Activated CD4-positive, CD25-positive, alpha-beta regulatory T cell treated with anti-CD3 and anti-CD28 coated beads, Interleukin-2, amount 50 U/mL, for 24 hours (primary cell): ENCODE data around the gene TMEM109.
"Not testable (repeated sequence)": the region's sequence is repeated elsewhere in the genome, so short reads cannot be mapped to it uniquely, and the experiment has no call there.

Experiments
- ATAC-seq, 2 donors: fragments of 150-1000 bp; cut with Tn5 transposase; one replicate each; pipeline ENCODE4 v1.10.0; 2021; ENCODE audit warnings: mild to moderate bottlenecking in 1 of 2, moderate library complexity in 1 of 2

TMEM109 gene

GRCh38 chr11:60879104-60879503 is 34.9 kb upstream of the TMEM109 start:
- no peak for ATAC-seq

- no peak for ATAC-seq
Observed at GRCh38 chr11:60879971-60880588, 33.9 kb upstream of the TMEM109 start.

- ATAC-seq = no peak
Observed at GRCh38 chr11:60880643-60881282, 33.2 kb upstream of the TMEM109 start.

GRCh38 chr11:60887556-60887955 is 26.4 kb upstream of the TMEM109 start:
- peak; percentile 61 to 65 for ATAC-seq

GRCh38 chr11:60889869-60890311 is 24.1 kb upstream of the TMEM109 start:
- ATAC-seq = no peak

GRCh38 chr11:60890696-60891095 is 23.3 kb upstream of the TMEM109 start:
- no peak for ATAC-seq

- ATAC-seq = no peak
Observed at GRCh38 chr11:60891103-60891741, 22.7 kb upstream of the TMEM109 start.

- no peak for ATAC-seq
Observed at GRCh38 chr11:60895687-60896086, 18.3 kb upstream of the TMEM109 start.

- no peak for ATAC-seq
Observed at GRCh38 chr11:60897496-60897895, 16.5 kb upstream of the TMEM109 start.

- ATAC-seq = peak; percentile 86 to 93
Observed at GRCh38 chr11:60899046-60899936, 14.7 kb upstream of the TMEM109 start.

GRCh38 chr11:60899977-60900376 is 14.0 kb upstream of the TMEM109 start:
- no peak for ATAC-seq

GRCh38 chr11:60900673-60901404 is 13.1 kb upstream of the TMEM109 start:
- ATAC-seq = no peak

GRCh38 chr11:60902625-60903024 is 11.3 kb upstream of the TMEM109 start:
- no peak for ATAC-seq

- ATAC-seq = no peak
Observed at GRCh38 chr11:60905047-60905446, 8.9 kb upstream of the TMEM109 start.

GRCh38 chr11:60905551-60906113 is 8.3 kb upstream of the TMEM109 start:
- ATAC-seq = peak; percentile 19 to 35

- peak; percentile 91 to 92 for ATAC-seq
Observed at GRCh38 chr11:60906132-60906972, 7.6 kb upstream of the TMEM109 start, which contains the start of gene PRPF19. Gene PRPF19 (minus strand): TSS chr11:60906585. CDS start chr11:60906382, 203 bp downstream.

- ATAC-seq = no peak
Observed at GRCh38 chr11:60908803-60909202, 5.2 kb upstream of the TMEM109 start.

GRCh38 chr11:60909680-60910280 is 4.2 kb upstream of the TMEM109 start:
- ATAC-seq = not testable (repeated sequence)

- ATAC-seq = no peak
Observed at GRCh38 chr11:60910281-60910687, 3.7 kb upstream of the TMEM109 start.

- ATAC-seq = no peak
Observed at GRCh38 chr11:60910711-60911380, 3.1 kb upstream of the TMEM109 start.
